Right cardiac atrium (tissue), 5 donors: ENCODE results near the gene SNX30. TPM values are rescaled to one million over a fixed set of nuclear protein-coding genes. Genes with fewer than 3 reads are reported as not detected.

ENCODE experiments used
- ATAC-seq, 2 donors: fragments of 200-7000 bp; cut with Tn5 transposase; one replicate each; pipeline versions ENCODE4 v1.8.0 to v1.9.1; 2020; ENCODE audit warnings: moderate library complexity in 2 of 2, mild to moderate bottlenecking in 1 of 2
- DNase-seq, 3 donors: peaks; one replicate each; pipeline ENCODE4 v3.0.0-alpha.2; 2020
- H3K27ac ChIP-seq: one replicate; pipeline ENCODE4 v1.5.1; 2013; ENCODE audit warnings: mild to moderate bottlenecking, low read length, control low read depth, moderate library complexity
- H3K27me3 ChIP-seq: one replicate; pipeline ENCODE4 v1.6.1; 2013; ENCODE audit not compliant: control insufficient read depth, insufficient read depth
- H3K4me1 ChIP-seq: one replicate; pipeline ENCODE4 v1.6.1; 2013; ENCODE audit warnings: low read length; ENCODE audit not compliant: control insufficient read depth, insufficient read depth
- H3K4me3 ChIP-seq: one replicate; pipeline ENCODE4 v1.5.1; 2013; ENCODE audit warnings: low read length, control low read depth
- H3K9me3 ChIP-seq: one replicate; pipeline ENCODE4 v1.6.1; 2013; ENCODE audit warnings: low read length; ENCODE audit not compliant: control insufficient read depth
- WGBS: extraction: QIAGEN DNeasy Blood & Tissue Kit; methylation state at CpG from one replicate; pipeline ENCODE4 v1.1.7; 2013; 5-methylcytosine and 5-hydroxymethylcytosine counted together
- intact Hi-C, 4 donors: fragments of 100-400 bp; cut with DNase I; formaldehyde crosslinking; loops; one replicate each; pipeline versions ENCODE4 v1.11.0 to v1.14.0; 2022 to 2023
- polyA plus RNA-seq: library from polyadenylated mRNA; stranded (reverse); fragments of 200-250 nt; gene quantifications from one replicate; pipeline ENCODE4 v1.2.3, GENCODE V29; 2013
- total RNA-seq, 4 donors: library from RNA; stranded (reverse); fragmentation: NEBNext Ultra II Directional; extraction: Animal tissue kit (Norgen Biotek cat#: 25700); gene quantifications; one replicate each; pipeline ENCODE4 v1.2.1, GENCODE V29; 2021
- donor health status: healthy with polysubstance abuse.
- donor health status: DM: no; HTN: yes; CAD: no.
- donor health status: DM: no; HTN: no; CAD: no.
- donor health status: DM: no; HTN: yes; CAD: no; lungs with severe emphysema.
- donor health status: DM: yes; HTN: yes; CAD: no.

Gene SNX30
- total and polyA plus RNA-seq, 5 donors: 1.2 to 4.7 (median 4.6) TPM

DNA sequence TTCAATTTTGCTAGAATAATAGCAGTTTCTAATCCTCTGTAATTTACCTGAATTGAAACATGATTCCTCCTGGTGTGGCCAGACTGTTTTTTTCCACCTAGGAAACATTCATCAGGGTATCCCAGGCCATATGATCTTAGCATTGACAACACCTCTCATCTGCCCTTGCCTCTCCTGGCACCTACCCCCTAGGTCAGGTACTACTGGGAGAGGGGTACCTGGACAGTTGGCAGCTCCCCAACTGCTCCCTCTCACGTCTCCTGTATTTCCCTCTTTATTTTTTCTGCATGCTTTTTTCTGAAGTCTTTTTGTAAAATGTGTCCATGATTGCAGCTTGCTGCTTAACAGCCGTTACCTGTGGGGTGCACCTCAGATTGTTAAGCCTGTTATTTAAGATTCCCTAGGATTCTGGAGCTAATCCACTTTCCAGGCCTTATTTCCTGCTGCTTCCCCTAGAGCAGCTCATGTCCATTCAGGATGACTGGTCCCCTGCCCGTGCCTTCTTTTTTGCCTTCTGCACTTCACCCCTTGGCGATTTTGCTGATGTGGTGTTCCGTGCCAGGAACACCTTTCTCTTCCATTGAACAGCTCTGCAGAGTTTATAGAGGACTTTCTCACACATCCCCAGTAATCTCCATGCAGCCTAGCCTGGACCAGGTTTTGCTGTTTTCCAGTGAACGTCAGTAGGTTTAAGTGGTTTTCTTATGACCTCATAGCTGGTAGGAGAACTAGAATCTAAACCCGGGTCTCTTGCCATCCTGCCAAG lies 33.6 kb downstream of the SNX30 start:
- peaks cover 2% of the 10 kb centered on the region for H3K4me1 ChIP-seq
- WGBS: 23% methylated on average over 7 of the region's 7 CpGs
- ATAC-seq (peak in 1 of 2 donors; percentile 34), DNase-seq (no peak)
- intact Hi-C loops: no loop called here
- H3K27ac ChIP-seq: no peak overlapping the region
- no peaks in the 10 kb centered on the region for H3K27me3 ChIP-seq
- no peaks in the 10 kb centered on the region for H3K9me3 ChIP-seq
- H3K4me3 ChIP-seq: no peak overlapping the region

DNA sequence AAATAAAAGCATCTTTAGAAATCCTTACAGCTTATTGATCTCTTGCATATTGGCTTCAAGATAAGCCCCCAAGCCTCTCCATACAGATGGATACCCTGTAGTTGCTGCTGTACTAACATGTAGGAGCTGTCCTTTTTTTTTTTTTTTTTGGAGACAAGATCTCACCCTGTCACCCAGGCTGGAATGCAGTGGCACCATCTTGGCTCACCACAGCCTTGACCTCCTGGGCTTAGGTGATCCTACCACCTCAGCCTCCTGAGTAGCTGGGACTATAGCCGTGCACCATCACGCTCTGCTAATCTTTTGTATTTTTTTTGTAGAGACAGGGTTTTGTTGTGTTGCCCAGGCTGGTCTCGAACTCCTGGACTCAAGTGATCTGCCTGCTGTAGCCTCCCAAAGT lies 35.4 kb downstream of the SNX30 start:
- 96% methylated on average over 3 of the region's 3 CpGs for WGBS
- Histone ChIP-seq H3K27me3 (no peaks in the 10 kb centered on the region), H3K4me3 (no peak overlapping the region), H3K9me3 (no peaks in the 10 kb centered on the region), H3K4me1 (peaks cover 3% of the 10 kb centered on the region), H3K27ac (no peak overlapping the region)
- ATAC-seq (no peak), DNase-seq (no peak)
- intact Hi-C loops: no loop called here

DNA sequence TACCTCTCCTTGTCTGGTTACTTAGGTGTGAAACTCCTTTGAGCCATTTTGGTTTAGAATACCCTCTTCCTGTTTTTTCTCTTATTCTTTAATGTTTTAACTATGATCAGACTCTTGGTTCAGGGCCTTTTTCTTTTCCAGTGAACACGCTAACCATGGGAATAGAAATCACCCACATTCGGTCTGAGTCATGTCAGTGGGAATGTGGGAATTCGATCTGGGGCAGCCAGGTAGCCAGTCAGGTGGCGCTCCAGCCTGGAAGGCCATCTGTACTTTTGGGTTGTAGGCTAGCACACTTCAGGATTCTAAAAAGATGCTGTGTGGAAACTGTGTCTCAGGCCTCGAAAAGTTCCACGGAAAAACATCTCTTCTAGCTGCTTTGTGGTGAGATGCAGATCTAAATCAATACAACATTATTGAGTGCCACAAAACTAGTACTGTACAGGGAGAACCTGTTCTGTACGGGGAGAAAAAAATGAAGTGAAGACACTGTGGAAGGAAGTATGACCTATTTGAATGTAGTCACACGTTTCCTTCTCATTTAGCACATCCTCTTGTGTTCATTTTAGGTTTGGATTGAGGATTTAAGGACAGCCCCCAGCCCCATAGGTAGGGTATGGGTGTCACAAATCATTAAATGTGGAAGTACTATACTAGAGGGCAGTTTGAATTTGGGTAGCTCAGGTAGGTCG lies 36.4 kb downstream of the SNX30 start:
- 80% methylated on average over 9 of the region's 9 CpGs for WGBS
- no peak for ATAC-seq
- intact Hi-C loops: no loop called here

DNA sequence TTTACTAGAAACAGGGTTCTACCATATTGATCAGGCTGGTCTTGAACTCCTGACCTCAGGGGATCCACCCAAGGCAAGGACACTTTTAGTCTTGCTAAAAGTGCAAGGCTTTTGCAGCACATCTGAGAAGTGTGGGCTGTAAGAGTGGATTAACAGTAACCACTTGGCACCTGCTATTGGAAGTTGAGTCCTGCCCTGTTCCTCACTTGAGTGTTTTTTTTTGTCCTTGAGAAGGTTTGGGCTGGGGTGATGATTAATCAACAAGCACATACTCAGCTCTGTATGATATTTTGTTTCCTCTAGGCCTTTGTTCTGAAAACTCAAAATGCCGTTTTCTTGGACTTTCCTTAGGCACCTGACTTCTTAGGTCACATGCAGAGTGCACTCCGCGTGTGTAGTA lies 37.4 kb downstream of the SNX30 start:
- H3K4me1 ChIP-seq: peaks cover 3% of the 10 kb centered on the region
- no peaks in the 10 kb centered on the region for H3K9me3 ChIP-seq
- no peak overlapping the region for H3K27ac ChIP-seq
- ATAC-seq (no peak), DNase-seq (no peak)
- 97% methylated on average over 3 of the region's 3 CpGs for WGBS
- H3K27me3 ChIP-seq: no peaks in the 10 kb centered on the region
- intact Hi-C loops: no loop called here
- H3K4me3 ChIP-seq: no peak overlapping the region

More for the DNA sequence above, 36.4 kb downstream of the SNX30 start:
- Histone ChIP-seq H3K4me3 (no peak overlapping the region), H3K4me1 (peaks cover 3% of the 10 kb centered on the region), H3K9me3 (no peaks in the 10 kb centered on the region), H3K27me3 (no peaks in the 10 kb centered on the region), H3K27ac (no peak overlapping the region)
- DNase-seq: no peak

DNA sequence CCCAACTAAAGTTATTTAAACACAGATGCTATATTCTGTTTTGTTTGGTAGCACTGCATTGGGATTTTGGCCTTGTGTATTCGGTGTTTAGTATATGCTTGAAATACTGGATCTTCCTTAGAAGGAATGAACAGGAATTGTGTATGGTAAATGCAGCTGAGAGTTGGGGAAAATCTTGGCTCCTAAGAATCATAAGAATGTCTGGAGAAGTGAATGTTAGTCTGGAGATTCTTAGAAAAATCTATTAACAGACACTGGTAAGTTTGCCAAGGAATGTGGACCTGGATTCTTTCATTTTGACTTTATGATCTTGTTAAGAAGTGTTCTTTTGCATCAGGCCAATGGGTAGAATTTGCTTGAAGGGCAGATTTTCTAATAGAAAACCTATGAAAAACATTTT lies 38.9 kb downstream of the SNX30 start:
- DNase-seq (no peak), ATAC-seq (no peak)
- no peaks in the 10 kb centered on the region for H3K9me3 ChIP-seq
- intact Hi-C loops: no loop called here
- WGBS: 68% methylated on average over 1 of the region's 1 CpG
- peaks cover 3% of the 10 kb centered on the region for H3K4me1 ChIP-seq
- no peak overlapping the region for H3K4me3 ChIP-seq
- H3K27ac ChIP-seq: no peak overlapping the region
- no peaks in the 10 kb centered on the region for H3K27me3 ChIP-seq

DNA sequence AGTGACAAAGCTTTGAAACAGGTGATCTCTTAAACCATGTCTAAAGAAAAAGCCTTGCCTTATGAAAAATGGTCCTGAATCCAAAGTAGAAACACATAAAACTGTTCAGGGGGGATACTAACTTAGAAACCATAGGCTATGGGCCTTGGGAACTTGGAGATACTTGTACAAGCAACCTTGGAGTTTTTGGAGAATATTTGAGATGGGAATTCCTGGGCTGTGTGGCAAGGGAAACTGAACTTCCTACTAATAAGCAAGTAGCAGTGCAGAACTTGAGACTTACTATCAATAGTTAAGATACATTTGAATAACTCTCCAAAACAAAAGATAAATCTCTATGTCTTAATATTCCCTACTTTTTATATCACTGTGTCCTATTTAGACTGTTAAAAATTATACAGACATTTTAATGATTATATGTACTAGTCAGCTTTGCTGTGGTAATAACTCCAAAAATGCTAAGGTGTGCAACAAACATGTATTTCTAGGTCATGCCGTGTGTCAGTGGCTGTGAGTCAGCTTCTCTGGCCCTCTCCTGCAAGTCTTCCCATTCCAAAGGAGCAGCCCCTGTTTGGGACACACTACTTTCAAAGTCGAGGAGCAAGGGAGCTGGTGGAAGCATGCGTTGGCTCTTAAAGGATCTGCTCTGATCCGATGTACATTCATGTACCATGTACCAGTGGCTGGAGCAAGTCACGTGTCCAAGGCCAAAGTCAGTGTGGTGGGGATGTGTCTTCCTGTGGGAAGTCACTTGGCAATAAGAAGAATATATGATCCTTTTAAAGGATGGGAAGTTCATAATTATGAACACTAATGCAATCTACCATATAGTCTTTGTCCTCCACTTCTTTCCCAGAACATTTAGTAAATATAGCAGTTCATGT lies 39.6 kb downstream of the SNX30 start:
- intact Hi-C loops: no loop called here
- Histone ChIP-seq H3K27ac (no peak overlapping the region), H3K4me1 (peaks cover 3% of the 10 kb centered on the region), H3K27me3 (no peaks in the 10 kb centered on the region), H3K9me3 (no peaks in the 10 kb centered on the region), H3K4me3 (no peak overlapping the region)
- 71% methylated on average over 5 of the region's 5 CpGs for WGBS
- DNase-seq: no peak
- no peak for ATAC-seq

DNA sequence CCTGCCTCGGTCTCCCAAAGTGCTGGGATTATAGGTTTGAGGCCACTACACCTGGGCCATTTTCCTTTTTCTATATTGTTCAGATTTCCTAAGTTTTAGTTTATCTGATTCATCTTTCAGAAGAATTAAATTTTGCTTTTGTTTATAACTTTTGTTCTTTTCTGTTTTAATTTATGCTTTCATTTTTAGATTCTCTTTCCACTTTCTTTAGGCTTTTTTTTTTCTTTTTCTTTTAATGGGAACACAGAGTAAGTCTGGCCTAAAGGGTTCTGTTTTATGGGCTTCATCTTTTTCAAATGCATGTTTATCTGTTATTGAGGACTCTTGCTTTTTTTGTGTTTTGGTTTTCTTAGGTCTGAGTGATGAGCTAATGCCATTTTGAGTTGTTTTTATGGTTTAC lies 42.1 kb downstream of the SNX30 start:
- Histone ChIP-seq H3K27ac (no peak overlapping the region), H3K9me3 (no peaks in the 10 kb centered on the region), H3K4me3 (no peak overlapping the region), H3K27me3 (no peaks in the 10 kb centered on the region), H3K4me1 (peaks cover 6% of the 10 kb centered on the region)
- DNase-seq (no peak), ATAC-seq (no peak)
- intact Hi-C loops: no loop called here
- 100% methylated on average over 1 of the region's 1 CpG for WGBS

DNA sequence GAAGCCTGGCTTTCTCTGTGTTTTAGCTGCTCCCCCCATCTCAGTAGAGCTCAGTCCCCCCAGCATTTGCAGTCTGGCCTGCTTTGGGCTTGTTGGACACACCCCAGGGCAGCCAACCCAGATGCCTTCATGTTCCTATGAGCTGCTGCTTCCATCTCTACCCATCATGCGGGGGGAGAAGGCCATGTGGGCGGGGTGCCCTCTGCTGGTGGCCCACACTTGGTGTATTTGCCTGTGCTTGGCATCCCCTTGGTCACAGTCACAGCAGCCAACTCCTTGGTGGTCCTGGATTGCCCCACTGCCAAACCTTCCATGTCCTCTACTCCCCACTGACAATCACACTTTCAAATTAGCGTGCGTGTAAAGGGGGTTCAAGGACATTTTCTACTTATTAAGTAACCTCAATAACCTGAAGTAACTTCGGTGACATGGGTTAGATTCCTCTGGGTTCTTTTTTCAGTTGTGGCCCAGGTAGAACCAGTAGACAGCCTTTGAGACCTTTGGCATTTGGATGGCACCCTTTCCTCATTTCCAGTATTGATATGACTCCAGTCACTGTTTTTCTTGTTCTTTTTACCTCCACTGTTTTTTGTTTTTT lies 42.8 kb downstream of the SNX30 start:
- DNase-seq: peak; percentile 53 to 82 (median 82)
- no peak overlapping the region for H3K27ac ChIP-seq
- 71% methylated on average over 5 of the region's 5 CpGs for WGBS
- ATAC-seq: peak; percentile 51 to 73
- intact Hi-C loops: no loop called here
- no peaks in the 10 kb centered on the region for H3K9me3 ChIP-seq
- peaks cover 6% of the 10 kb centered on the region for H3K4me1 ChIP-seq
- no peak overlapping the region for H3K4me3 ChIP-seq
- no peaks in the 10 kb centered on the region for H3K27me3 ChIP-seq

DNA sequence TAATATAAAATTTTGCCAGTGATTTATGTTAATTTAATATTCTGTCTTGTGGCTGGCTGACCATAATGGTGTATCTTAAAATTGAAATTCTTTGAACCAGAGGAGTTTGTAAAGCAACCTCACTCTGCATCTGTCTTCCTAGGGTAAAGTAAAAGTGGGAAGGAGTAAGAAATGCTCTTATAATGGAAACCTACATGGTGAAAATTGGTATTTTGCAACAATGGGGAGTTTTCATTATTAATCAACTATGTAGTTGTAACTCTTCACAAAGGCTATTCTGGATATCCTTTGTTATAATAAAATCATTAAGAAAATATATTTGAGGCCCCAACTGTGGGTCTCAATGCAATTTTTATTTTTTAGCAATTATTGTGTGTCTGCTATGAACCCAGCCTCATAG lies 44.2 kb downstream of the SNX30 start:
- intact Hi-C loops: no loop called here
- no peak overlapping the region for H3K27ac ChIP-seq
- H3K4me1 ChIP-seq: peaks cover 6% of the 10 kb centered on the region
- DNase-seq (no peak), ATAC-seq (no peak)
- H3K4me3 ChIP-seq: no peak overlapping the region
- no peaks in the 10 kb centered on the region for H3K9me3 ChIP-seq
- H3K27me3 ChIP-seq: no peaks in the 10 kb centered on the region

DNA sequence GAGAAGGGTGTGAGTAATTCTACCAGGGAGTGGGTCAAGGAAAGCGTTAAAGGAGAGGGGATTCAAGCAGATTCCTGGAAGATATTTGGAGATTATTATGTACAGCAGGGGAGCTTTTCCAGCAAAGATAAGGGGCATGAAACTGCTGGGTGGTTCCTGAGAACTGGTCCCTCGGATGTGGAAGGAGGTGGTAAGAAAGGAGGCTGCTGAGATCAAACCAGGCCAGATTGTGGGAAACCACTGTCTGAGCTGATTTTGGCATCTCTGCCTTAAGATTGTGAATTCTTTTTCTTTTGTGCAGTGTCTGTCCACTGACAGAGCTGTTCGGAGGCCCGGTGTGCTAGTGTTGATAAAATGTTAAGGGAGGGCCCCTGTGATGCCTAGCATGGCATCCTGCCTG lies 45.4 kb downstream of the SNX30 start:
- WGBS: 39% methylated on average over 4 of the region's 4 CpGs
- Histone ChIP-seq H3K4me1 (peaks cover 3% of the 10 kb centered on the region), H3K27me3 (no peaks in the 10 kb centered on the region), H3K27ac (no peak overlapping the region), H3K9me3 (no peaks in the 10 kb centered on the region), H3K4me3 (no peak overlapping the region)
- ATAC-seq (peak in 1 of 2 donors; percentile 78), DNase-seq (no peak)
- intact Hi-C loops: no loop called here

DNA sequence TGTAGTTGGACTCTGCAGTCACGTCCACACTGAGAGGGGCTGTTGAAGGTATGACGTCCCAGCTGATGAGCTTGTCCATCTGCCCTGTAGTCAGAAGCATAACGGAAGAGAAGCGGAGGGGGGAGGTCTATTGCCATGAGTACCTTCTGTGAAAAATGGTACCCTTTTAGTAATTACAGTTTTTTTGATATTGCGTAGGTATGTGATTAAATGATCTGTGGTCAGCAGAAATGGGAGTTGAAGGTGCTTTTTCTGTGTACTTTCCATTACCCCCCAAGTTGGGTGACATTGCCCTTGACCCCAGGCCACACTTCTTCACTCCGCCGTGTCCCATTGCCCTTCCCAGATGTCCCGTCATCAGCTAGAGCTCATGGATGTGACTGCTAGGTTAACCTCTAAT lies 45.9 kb downstream of the SNX30 start:
- 84% methylated on average over 8 of the region's 8 CpGs for WGBS
- Histone ChIP-seq H3K4me1 (peaks cover 3% of the 10 kb centered on the region), H3K4me3 (no peak overlapping the region), H3K9me3 (no peaks in the 10 kb centered on the region), H3K27ac (no peak overlapping the region), H3K27me3 (no peaks in the 10 kb centered on the region)
- ATAC-seq (no peak), DNase-seq (no peak)
- intact Hi-C loops: no loop called here
